Measurements from ENCODE around the gene SLC35F4. TPM values are rescaled to one million over a fixed set of nuclear protein-coding genes. Genes with fewer than 3 reads are reported as not detected.
"Not testable (repeated sequence)": the region's sequence is repeated elsewhere in the genome, so short reads cannot be mapped to it uniquely, and the experiment has no call there.

Gene SLC35F4
- total RNA-seq, 2 donors from 2014 or later, result not detected

- TF ChIP-seq CTCF (conservative IDR thresholded peaks at IDR 0.05), result no peak
- Mint-ChIP-seq H3K27me3 (ENCODE audit: insufficient read depth) (peaks cover 9% of the 10 kb centered on the region), H3K27ac (no peak overlapping the region), H3K4me1 (peaks cover 4% of the 10 kb centered on the region), H3K36me3 (ENCODE audit: low read depth) (no peaks in the 10 kb centered on the region), H3K9me3 (no peaks in the 10 kb centered on the region), H3K4me3 (no peak overlapping the region)
- no peaks in the 10 kb centered on the region for H3K27me3 ChIP-seq (ENCODE audit: control insufficient read depth, insufficient read depth, low read length, poor library complexity, severe bottlenecking)
- no peaks in the 10 kb centered on the region for H3K4me1 ChIP-seq (ENCODE audit: control insufficient read depth, insufficient read depth, low read length)
- H3K9me3 ChIP-seq (ENCODE audit: control insufficient read depth, low read length), result no peaks in the 10 kb centered on the region
- 88 to 97% methylated on average over 5 of the region's 5 CpGs for WGBS, 2 experiments (ENCODE audit: insufficient coverage in 1 of 2, insufficient read length in 1 of 2)
- no peak overlapping the region for H3K9ac ChIP-seq (ENCODE audit: extremely low read depth, low read length, poor library complexity, severe bottlenecking)
- H3K27ac ChIP-seq (ENCODE audit: low read depth, low read length), result no peak overlapping the region
- no peaks in the 10 kb centered on the region for H3K36me3 ChIP-seq (ENCODE audit: control insufficient read depth, insufficient read depth, low read length)
- H3K4me3 ChIP-seq (ENCODE audit: low read length), result no peak overlapping the region
- DNase-seq, result no peak
These were observed 136.4 kb downstream of the SLC35F4 start for GRCh38 chr14:57729208-57730187.

GRCh38 chr14:57725399-57726077, 140.4 kb downstream of the SLC35F4 start:
- peaks cover 4% of the 10 kb centered on the region for H3K9me3 Mint-ChIP-seq
- 87 to 98% methylated on average over 2 of the region's 2 CpGs for WGBS, 2 experiments (ENCODE audit: insufficient coverage in 1 of 2, insufficient read length in 1 of 2)
- no peak for DNase-seq
- Histone ChIP-seq H3K36me3 (ENCODE audit: control insufficient read depth, insufficient read depth, low read length) (no peaks in the 10 kb centered on the region), H3K9me3 (ENCODE audit: control insufficient read depth, low read length) (peaks cover 2% of the 10 kb centered on the region), H3K4me3 (ENCODE audit: low read length) (no peak overlapping the region), H3K9ac (ENCODE audit: extremely low read depth, low read length, poor library complexity, severe bottlenecking) (no peak overlapping the region), H3K27me3 (ENCODE audit: control insufficient read depth, insufficient read depth, low read length, poor library complexity, severe bottlenecking) (no peaks in the 10 kb centered on the region), H3K4me1 (ENCODE audit: control insufficient read depth, insufficient read depth, low read length) (peaks cover 7% of the 10 kb centered on the region), H3K27ac (ENCODE audit: low read depth, low read length) (no peak overlapping the region)
- no peak for TF ChIP-seq CTCF (conservative IDR thresholded peaks at IDR 0.05)
- H3K36me3 Mint-ChIP-seq (ENCODE audit: low read depth), result no peaks in the 10 kb centered on the region
- peaks cover 25% of the 10 kb centered on the region for H3K27me3 Mint-ChIP-seq (ENCODE audit: insufficient read depth)
- H3K27ac Mint-ChIP-seq, result no peak overlapping the region
- no peak overlapping the region for H3K4me3 Mint-ChIP-seq
- H3K4me1 Mint-ChIP-seq, result peaks cover 12% of the 10 kb centered on the region

GRCh38 chr14:57722141-57722540, 143.8 kb downstream of the SLC35F4 start:
- not testable (repeated sequence) for H3K36me3 ChIP-seq (ENCODE audit: control insufficient read depth, insufficient read depth, low read length); H3K27me3 ChIP-seq (ENCODE audit: control insufficient read depth, insufficient read depth, low read length, poor library complexity, severe bottlenecking); H3K27ac ChIP-seq (ENCODE audit: low read depth, low read length); H3K4me3 Mint-ChIP-seq; H3K9ac ChIP-seq (ENCODE audit: extremely low read depth, low read length, poor library complexity, severe bottlenecking); H3K27ac Mint-ChIP-seq; H3K4me3 ChIP-seq (ENCODE audit: low read length); H3K4me1 Mint-ChIP-seq; H3K4me1 ChIP-seq (ENCODE audit: control insufficient read depth, insufficient read depth, low read length); H3K36me3 Mint-ChIP-seq (ENCODE audit: low read depth); DNase-seq
- H3K9me3 Mint-ChIP-seq, result peaks cover 15% of the 10 kb centered on the region
- H3K9me3 ChIP-seq (ENCODE audit: control insufficient read depth, low read length), result peaks cover 30% of the 10 kb centered on the region
- H3K27me3 Mint-ChIP-seq (ENCODE audit: insufficient read depth), result peaks cover 37% of the 10 kb centered on the region
